NCI-H345 (cell line): ENCODE measurements around the gene SCAMP2.
"Not testable (repeated sequence)": the region's sequence is repeated elsewhere in the genome, so short reads cannot be mapped to it uniquely, and the experiment has no call there.

Experiments
- DNase-seq: peaks from one replicate; lab custom pipeline; 2025; lab: John Stamatoyannopoulos, UW

The SCAMP2 gene

DNA sequence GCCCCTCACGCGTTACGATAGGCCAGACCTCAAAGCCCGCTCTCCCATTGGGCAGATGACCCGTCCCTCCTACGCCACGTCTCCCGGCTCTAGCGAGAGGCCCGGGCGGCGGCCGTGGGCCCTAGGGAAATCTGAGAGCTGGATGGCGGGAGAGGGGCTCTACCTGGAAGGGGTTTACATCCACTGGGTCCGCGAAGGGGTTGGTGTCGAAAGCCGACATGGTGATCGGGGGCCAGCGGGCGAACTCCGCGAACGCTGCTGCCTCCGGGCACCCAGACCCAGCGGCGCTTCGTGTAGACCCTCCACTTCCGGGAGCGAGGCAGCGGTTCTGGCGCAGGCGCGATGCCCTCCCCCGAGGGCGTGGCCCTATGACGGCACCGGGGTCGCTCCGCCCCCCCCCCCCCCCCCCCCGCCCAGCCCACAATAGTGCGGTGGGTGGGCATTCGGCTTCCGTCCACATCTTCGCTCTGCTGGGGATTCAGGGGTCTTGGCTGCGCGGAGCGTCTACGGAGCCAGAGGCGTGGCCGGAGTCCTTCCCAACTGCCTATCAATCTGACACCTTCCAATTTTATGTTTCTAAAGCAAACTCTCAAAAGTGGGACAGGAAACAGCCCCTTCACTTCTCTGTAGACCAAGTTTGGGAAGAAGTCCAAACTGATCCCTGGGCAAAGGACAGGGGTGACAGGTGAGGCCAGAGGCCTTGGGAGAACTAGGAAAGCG lies at the start of gene SCAMP2:
Gene SCAMP2 (minus strand): TSS at position 330 of the 720 bp plus-strand sequence. CDS start 110 bp downstream, at position 220.
- peak; percentile 88 for DNase-seq

GRCh38 chr15:74920456-74920855 lies 47.3 kb upstream of the SCAMP2 start:
- DNase-seq: no peak

- no peak for DNase-seq
Measured at GRCh38 chr15:74917676-74918075, 44.5 kb upstream of the SCAMP2 start.

DNA sequence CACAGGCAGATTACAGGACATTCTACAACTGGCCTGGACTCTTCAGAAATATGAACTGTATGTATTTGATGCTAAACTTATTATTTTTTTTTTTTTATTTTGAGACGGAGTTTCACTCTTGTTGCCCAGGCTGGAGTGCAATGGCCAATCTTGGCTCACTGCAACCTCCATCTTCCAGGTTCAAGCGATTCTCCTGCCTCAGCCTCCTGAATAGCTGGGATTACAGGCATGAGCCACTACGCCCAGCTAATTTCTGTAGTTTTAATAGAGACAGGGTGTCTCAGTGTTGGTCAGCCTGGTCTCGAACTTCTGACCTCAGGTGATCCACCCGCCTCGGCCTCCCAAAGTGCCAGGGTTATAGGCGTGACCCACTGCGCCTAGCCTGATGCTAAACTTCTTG lies 40.6 kb upstream of the SCAMP2 start:
- not testable (repeated sequence) for DNase-seq

GRCh38 chr15:74913041-74913440 lies 39.9 kb upstream of the SCAMP2 start:
- DNase-seq: no peak

DNA sequence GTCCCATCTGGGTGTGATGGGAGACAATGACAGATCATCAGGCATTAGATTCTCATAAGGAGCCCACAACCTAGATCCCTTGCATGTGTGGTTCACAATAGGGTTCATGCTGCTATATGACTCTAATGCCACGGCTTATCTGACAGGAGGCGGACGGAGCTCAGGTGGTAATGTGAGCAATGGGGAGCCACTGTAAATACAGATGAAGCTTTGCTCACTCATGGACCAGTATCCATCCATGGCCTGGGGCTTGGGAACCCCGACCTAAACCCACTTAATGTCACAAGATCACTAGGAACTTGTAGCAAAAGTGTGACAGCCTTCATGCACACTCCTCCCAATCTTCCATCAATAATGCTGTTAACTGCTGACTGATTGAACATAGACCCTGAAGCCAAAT lies 35.5 kb upstream of the SCAMP2 start:
- no peak for DNase-seq

GRCh38 chr15:74907163-74907870 lies 34.2 kb upstream of the SCAMP2 start:
- DNase-seq: no peak

DNA sequence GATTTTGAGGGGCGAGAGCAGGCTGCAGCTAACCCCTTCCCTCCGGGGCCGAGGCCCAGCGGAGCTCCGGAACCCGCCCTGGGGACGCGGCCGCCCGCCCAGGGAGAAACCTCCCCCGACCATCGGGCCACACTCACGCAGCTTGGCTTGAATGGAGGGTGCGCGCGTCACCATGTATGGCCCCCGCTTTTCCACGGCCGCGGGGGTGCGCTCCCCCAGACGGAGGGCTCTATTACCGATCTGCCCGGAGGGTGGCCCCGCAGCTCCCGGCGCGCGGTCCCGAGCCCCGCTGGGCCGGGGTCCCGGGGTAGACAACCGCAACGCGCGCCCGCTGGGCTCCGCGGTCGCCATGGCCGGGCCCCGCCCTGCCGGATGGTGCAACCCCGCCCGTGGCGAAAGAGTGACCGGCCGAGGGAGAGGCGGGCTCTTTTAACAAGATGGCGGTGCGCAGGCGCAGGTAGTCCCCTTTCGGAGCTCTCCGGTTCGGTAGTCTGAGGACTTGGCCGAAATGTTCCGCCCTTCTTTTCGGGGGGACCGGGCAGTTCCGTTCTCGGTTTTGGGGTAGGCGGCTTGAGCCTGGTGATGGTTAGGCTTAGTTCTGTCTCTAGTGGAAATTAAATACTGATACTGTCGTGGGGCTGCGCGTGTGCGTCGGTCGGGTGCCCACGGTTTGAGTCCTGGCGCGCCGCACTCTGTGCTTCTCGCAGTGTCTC lies 33.4 kb upstream of the SCAMP2 start, which contains the start of gene FAM219B:
Gene FAM219B (minus strand): TSS at position 402 of the 713 bp plus-strand sequence. CDS start 51 bp downstream, at position 351.
- peak; percentile 80 for DNase-seq

DNA sequence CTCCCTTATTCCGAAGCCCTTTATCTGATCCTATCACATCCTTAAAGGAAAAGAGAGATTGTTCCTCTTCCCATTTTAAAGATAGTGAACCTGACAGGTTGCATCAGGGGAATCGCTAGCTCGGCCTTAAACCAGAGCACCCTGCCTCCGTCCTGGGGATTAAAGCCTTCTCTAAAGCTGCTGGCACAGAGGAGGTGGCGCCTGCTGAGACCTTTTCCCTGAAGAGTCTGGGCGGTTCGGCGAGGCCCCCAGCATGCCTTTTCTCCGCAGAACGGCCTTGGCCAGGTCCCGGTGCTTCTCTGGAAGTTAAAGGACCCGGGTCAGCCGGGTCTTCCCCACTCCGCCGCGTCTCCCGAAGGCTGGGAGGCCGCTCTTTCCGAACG lies 32.9 kb upstream of the SCAMP2 start:
- DNase-seq: no peak

GRCh38 chr15:74904190-74904805 lies 31.1 kb upstream of the SCAMP2 start:
- no peak for DNase-seq

DNA sequence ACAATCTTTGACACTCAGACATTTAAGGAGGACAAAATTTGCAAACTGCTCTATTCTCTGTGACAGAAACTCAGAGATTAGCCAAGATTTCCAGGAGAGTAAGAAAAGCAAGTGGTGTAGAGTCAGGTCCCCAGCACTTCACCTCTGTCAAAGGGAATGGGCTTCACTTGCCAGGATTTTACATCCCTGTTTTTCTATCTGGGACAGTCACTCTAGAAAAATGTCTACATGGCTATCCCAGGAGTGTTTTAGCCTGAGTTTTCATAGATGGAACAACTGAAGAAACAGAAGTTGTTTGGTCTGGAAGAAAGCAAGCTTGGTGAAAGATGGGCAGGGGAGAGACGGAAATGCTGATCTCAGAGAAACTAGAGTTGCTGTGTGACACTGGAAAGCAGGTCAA lies 30.5 kb upstream of the SCAMP2 start:
- no peak for DNase-seq

GRCh38 chr15:74902295-74903075 lies 29.3 kb upstream of the SCAMP2 start:
- DNase-seq: no peak

- DNase-seq: peak; percentile 44
Measured at GRCh38 chr15:74901612-74902063, 28.5 kb upstream of the SCAMP2 start.

GRCh38 chr15:74897300-74897701 lies 24.1 kb upstream of the SCAMP2 start:
- no peak for DNase-seq

DNA sequence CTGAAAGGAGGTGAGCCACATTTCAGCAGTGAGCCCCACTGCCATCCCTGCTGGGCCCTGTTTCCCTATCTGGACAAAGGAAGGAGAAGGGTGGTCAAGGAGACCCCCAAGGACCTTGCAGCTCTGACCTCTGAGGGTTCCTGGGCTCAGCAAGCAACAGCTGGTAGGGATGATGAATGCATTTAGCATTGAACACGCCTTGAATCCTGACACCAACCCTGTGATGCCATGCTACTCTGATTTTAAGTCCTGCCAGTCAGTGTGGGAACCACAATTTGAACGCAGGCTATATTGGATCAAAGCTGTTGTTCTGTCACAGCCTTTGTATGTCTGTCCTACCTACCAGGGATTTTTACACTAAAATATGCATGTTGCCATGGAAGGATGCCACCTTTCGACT lies 23.2 kb upstream of the SCAMP2 start:
- DNase-seq: no peak

- DNase-seq: no peak
Measured at GRCh38 chr15:74895830-74896229, 22.7 kb upstream of the SCAMP2 start.

- not testable (repeated sequence) for DNase-seq
Measured at GRCh38 chr15:74894383-74894782, 21.2 kb upstream of the SCAMP2 start.

- DNase-seq: no peak
Measured at GRCh38 chr15:74893627-74894026, 20.5 kb upstream of the SCAMP2 start.

DNA sequence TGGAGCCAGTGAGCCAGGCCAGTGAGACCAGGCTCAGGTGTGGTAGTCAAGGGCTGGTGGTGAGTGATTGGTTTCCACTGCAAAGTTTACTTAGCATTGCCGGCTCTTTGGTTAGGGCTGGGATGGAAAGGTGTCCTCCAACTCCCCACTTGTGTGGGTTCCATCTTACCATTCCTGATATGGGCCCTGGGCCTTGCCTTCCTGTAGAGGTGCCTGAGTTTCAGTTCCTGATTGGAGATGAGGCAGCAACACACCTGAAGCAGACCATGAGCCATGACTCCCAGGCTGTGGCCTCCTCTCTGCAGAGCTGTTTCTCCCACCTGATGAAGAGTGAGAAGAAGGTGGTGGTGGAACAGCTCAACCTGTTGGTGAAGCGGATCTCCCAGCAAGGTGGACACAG lies 19.8 kb upstream of the SCAMP2 start:
- DNase-seq: no peak

- DNase-seq: no peak
Measured at GRCh38 chr15:74892313-74892712, 19.1 kb upstream of the SCAMP2 start.

DNA sequence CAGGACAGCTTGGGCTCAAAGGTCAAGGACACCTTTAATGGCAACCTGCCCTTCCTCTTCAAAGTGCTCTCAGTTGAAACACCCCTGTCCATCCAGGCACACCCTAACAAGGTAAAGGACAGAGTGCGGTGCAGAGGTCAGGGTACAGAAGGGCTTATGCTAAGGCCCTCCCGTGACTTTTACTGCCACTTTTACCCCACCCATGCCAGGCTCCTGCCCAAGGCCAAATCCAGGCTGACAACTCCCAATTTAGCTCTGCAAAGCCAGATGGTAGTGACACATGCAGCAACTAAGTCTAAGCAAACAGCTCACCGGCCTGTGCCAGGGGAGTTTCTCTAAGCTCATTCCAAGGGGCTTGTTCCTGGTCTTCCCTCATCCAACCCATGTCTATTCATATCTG lies 18.3 kb upstream of the SCAMP2 start:
- DNase-seq: no peak

GRCh38 chr15:74890665-74890960 lies 17.4 kb upstream of the SCAMP2 start:
- DNase-seq: no peak
